A549 treated with AZD9567 at 1 μM for 4 hours (cell line): Measurements from ENCODE around the gene NPY1R. TPM values are rescaled to one million over a fixed set of nuclear protein-coding genes. Genes with fewer than 3 reads are reported as not detected.

Source experiments
- total RNA-seq: library from RNA; stranded (reverse); fragments of 200-300 nt; extraction: Qiagen RNA extraction; gene quantifications from 5 replicates; pipeline ENCODE4 v1.2.3, GENCODE V29; 2022; ENCODE audit not compliant: insufficient read depth

The NPY1R gene
- 0.06 to 0.10 TPM (median 0.06 TPM) in 3 of 5 replicates, not detected in the others for total RNA-seq

DNA sequence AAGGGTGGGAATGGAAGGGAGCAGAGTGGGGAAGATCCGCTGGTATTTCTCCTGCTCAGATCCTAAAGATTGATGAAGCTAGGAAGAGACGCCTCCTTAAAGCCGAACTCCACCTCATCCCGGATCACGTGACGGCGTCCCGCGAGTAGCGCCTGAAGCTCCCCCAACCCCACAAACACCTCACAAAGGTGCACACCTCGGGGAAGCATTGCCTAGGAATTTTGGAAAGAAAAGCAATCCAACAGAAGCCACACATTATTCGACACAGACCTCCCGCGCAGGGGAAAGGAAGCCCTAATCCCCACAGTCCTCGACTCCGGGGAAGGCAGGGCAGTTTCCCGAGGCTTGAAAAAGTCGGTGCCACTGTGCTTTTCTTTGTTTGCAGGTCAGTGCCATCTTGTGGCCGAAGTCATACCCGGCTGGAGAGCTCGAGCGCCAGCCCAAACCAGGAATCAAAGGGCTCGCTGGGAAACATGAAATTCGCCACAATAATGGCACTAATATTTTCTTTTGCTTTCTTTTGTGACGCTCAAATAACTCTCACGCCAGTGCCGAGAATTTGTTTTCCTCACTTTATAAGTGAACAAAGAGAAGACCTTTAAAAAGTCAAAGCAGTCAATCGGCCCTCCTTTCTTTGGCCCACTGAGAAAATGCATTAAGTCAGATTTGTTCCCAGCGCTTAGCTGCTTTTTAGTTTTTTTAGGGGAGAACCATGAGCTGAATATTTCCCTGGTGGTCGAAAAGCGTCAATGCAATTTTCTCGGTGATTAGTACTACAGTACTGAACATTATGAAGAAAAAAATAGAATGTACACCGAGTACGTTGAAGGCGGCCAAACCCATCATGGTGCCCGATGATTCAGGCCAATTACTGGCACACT lies at the start of gene NPY1R:
TSS of gene NPY1R (minus strand) at position 71 of the 881 bp plus-strand sequence. CDS start 6,042 bp downstream, outside the sequence.

GRCh38 chr4:163343604-163344146 lies 11.3 kb upstream of the NPY1R start, which contains the start of gene NPY5R:
Gene NPY5R, plus strand, starts transcription at chr4:163343892. Its CDS starts 6,382 bp downstream, at chr4:163350274.

Other genes starting within 250 kb of the NPY1R start
- gene NAF1, start 165.7 kb downstream of the NPY1R start, total RNA-seq: 14.0 to 16.5 TPM (median 15.6 TPM) in 5 replicates
- gene NPY5R, start 11.3 kb upstream of the NPY1R start, total RNA-seq: not detected in 5 replicates
- gene TKTL2, start 141.2 kb upstream of the NPY1R start, total RNA-seq: not detected in 5 replicates
- 23.3 to 55.3 TPM (median 24.3 TPM) in 5 replicates for gene TMA16, start 162.1 kb upstream of the NPY1R start, total RNA-seq